RPMI8226 (cell line): Measurements from ENCODE around the gene OPRM1.

Experiments used
- DNase-seq: peaks from one replicate; pipeline ENCODE4 v3.0.0-alpha.2; 2015

Gene OPRM1

DNA sequence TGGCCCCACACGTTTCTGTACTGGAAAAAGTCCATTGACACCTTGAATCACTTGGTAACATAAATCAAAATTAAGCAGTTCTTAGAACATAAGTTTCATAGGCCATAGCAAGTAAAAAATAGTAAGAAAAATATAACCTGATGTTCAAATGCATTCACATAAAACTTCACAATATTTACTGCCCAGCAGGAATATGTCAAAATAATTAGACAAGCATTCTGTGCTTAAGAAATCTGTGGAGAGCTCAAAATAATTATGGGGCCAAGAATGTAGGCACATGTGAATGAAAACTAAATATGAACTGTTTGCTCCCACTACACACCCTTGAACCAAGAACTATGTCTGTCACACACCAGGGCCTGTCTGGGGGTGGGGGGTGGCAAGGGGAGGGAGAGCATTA, 246.8 kb downstream of the OPRM1 start:
- DNase-seq, result no peak

DNA sequence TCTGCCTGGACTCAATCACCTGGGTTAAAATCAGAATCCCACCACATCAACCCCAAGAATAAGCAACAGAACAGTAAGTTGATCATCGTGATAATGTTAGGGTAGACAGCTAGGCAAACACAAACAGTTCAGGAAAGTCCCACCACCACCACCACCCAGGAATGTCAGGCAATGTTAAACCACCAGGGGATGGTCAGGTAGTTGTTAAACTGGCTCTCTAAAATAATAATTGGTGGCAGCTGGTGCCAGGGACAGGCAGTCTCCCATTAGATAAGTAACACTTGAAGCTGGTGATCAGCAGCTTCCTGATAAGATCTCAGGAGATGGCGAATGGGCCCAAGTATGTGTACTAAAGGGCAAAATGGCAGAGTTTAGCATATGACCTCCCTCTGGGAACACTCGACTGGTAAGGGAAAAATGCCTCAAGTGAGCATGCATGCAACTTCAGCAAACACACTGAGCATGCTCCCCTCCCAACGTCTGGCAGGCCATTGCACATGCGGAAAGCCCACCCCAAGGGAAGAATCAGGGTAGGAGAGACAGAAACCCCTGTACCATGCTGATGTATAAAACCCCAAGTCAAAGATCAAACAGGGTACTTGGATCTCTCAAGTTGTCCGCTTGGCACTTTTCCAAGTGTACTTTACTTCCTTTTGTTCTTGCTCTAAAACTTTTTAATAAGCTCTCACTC, 250.9 kb downstream of the OPRM1 start:
- DNase-seq, result peak; percentile 19

DNA sequence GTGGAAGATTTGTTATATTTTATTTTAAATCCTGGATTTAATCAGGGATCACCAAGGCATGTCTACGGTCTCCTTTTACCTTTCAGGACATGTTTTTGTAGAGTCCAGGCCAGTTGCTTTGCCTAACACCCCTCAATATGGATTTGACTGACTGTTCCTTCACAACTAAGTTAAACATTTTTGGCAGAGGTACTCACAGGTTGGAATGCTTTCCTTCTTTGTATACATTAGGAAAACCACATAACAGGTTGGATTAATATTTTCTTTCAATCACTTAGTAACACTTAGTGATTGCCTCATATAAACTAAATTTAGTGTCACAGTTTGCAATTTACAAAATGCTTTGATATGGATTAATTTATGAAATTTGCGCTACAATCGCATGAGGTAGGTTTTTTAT, 253.0 kb downstream of the OPRM1 start:
- DNase-seq, result no peak

DNA sequence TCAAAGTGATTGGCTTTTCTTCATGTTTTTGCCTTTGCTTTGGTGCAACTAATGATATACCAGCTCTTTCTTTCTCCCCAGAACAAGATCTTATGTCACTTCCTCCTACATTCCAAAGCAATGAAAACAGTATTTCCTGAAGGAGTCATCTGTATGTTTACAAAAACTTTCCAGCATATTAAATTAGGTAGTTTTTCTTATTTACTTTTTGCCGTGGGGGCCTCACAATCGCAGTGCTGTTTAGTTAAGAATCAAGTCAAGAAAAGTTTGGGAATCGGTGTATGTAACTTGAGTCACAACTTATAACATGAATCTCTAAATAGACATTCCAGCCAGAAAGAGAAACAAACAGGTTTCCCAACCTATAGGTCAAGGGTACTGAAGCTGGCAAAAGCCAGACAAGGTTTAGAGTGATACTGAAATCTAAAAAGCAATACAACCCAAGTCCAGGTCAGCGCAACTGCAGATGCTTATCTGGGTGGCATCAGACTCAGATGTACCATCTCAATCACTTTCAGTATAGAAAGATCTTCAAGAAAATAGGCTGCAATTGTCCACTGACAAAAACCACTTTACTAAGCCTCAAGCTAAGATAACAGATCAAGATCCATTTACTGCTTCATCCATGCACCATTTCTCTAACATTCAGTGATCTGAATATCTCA, 253.9 kb downstream of the OPRM1 start:
- DNase-seq, result no peak

DNA sequence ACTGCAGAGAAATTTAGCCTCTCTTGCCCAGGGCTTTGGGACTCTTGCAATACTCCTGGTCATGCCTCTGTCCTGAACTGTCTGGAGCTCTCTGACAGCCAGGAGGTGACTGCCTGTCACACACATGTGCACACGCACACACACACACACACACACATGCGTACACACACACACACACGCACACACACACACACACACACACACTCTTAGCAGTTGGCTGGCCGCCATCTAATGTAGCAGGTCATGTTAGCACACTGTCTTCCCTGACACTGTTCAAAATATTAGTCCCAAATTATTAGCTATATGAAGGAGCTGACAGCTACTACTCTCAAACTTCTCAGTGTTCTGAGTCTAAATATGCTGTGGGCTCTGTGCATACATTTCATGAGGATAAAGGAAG, 256.7 kb downstream of the OPRM1 start:
- DNase-seq, result no peak
